Measurements from ENCODE around the gene LDHB.

DNA sequence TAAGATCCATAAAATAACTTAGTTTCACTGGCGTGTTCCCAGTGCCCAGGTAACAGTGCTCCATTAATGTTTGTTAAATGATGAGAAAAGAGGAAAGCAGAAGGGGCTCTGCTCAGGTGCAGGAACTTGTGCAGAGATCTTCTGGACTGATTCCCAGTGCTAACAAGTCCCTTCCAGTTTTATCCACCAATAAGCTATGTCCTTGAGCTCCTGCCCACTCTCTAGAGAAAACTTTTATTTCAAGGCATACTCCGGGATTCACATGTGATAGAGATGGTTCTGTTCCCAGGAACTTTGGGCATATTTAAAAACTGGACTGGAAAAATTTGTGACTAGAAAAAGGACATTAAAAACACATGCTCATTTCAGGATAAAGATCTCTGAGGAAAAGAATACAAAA, 54.9 kb downstream of the LDHB start:
- TF ChIP-seq, protein P1, sequence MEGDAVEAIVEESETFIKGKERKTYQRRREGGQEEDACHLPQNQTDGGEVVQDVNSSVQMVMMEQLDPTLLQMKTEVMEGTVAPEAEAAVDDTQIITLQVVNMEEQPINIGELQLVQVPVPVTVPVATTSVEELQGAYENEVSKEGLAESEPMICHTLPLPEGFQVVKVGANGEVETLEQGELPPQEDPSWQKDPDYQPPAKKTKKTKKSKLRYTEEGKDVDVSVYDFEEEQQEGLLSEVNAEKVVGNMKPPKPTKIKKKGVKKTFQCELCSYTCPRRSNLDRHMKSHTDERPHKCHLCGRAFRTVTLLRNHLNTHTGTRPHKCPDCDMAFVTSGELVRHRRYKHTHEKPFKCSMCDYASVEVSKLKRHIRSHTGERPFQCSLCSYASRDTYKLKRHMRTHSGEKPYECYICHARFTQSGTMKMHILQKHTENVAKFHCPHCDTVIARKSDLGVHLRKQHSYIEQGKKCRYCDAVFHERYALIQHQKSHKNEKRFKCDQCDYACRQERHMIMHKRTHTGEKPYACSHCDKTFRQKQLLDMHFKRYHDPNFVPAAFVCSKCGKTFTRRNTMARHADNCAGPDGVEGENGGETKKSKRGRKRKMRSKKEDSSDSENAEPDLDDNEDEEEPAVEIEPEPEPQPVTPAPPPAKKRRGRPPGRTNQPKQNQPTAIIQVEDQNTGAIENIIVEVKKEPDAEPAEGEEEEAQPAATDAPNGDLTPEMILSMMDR (IDR thresholded peaks at IDR 0.05), result no peak
- no peak for TF ChIP-seq POLR2A (IDR thresholded peaks at IDR 0.05)
